ENCODE data around the gene BCHE. TPM values are rescaled to one million over a fixed set of nuclear protein-coding genes. Genes with fewer than 3 reads are reported as not detected.

Gene BCHE
- total RNA-seq, 1 experiment from 2014 or later = 110 TPM

DNA sequence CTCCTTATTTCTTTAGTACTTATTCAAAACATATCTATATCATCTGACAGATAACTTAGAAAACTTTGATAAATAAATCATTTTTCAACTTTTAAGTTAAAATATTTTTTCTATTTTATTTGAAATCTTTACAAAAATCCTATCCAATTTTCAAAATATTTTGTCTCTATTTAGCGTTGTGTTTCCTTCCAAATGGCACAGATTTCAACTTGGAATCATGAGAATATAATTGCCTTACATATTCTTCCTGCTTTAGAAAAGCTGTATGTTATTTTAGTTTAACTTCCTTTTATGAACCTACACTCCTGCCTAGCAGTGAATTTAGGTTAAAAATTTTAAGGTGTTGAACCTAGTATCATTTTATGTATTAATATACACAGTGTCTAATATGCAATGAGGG, 38.2 kb downstream of the BCHE start:
- no peaks in the 10 kb centered on the region for H3K4me1 ChIP-seq
- no peaks in the 10 kb centered on the region for H3K27me3 ChIP-seq
- no peaks in the 10 kb centered on the region; the same call in 1 of the 2 replicates for H3K36me3 ChIP-seq
- no peaks in the 10 kb centered on the region for H3K9me3 ChIP-seq (replicated peaks)
- no peak overlapping the region for H3K27ac ChIP-seq
- no peak overlapping the region for H3K4me3 ChIP-seq
- no peak for DNase-seq

GRCh38 chr3:165797551-165797950, 39.7 kb downstream of the BCHE start:
- no peak overlapping the region for H3K4me3 ChIP-seq
- H3K4me1 ChIP-seq = no peaks in the 10 kb centered on the region
- no peaks in the 10 kb centered on the region; the same call in 1 of the 2 replicates for H3K36me3 ChIP-seq
- no peaks in the 10 kb centered on the region for H3K27me3 ChIP-seq
- no peak overlapping the region for H3K27ac ChIP-seq
- H3K9me3 ChIP-seq (replicated peaks) = no peaks in the 10 kb centered on the region
- DNase-seq = no peak

DNA sequence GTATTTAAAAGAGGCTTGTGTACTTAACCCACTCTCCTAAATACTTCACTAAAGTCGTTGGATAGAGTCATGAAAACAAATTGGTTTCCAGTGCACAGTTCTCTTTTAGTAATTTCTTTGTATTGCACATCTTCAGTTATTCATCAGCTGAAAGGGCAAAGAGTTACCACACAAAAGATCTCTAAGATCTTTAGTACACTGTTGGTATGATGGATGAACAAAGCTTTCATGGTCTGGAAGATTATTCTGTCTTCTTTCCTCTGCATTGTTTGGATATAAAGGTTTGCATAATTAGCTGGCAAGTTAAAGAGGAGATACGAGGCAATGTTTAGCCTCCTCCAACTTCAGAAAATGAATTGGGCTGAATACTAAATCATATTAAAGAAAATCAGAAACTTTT, 40.5 kb downstream of the BCHE start:
- Histone ChIP-seq H3K36me3 (no peaks in the 10 kb centered on the region), H3K27me3 (no peaks in the 10 kb centered on the region), H3K4me1 (no peaks in the 10 kb centered on the region), H3K27ac (no peak overlapping the region), H3K9me3 (replicated peaks) (no peaks in the 10 kb centered on the region), H3K4me3 (no peak overlapping the region)
- no peak for DNase-seq

GRCh38 chr3:165788531-165788930, 48.7 kb downstream of the BCHE start:
- H3K4me1 ChIP-seq = no peaks in the 10 kb centered on the region
- H3K36me3 ChIP-seq = 0 out of 2 replicates have a peak, but pooled peaks cover 4% of the 10 kb centered on the region
- no peak overlapping the region for H3K4me3 ChIP-seq
- H3K27me3 ChIP-seq = no peaks in the 10 kb centered on the region
- H3K9me3 ChIP-seq (replicated peaks) = no peaks in the 10 kb centered on the region
- H3K27ac ChIP-seq = no peak overlapping the region
- DNase-seq = no peak

GRCh38 chr3:165786013-165786412, 51.2 kb downstream of the BCHE start:
- no peak overlapping the region for H3K27ac ChIP-seq
- H3K4me1 ChIP-seq = no peaks in the 10 kb centered on the region
- DNase-seq = no peak
- no peaks in the 10 kb centered on the region for H3K9me3 ChIP-seq (replicated peaks)
- H3K27me3 ChIP-seq = no peaks in the 10 kb centered on the region
- H3K36me3 ChIP-seq = 0 out of 2 replicates have a peak, but pooled peaks cover 4% of the 10 kb centered on the region
- no peak overlapping the region for H3K4me3 ChIP-seq

GRCh38 chr3:165784337-165784736, 52.9 kb downstream of the BCHE start:
- no peak overlapping the region for H3K4me3 ChIP-seq
- no peaks in the 10 kb centered on the region for H3K27me3 ChIP-seq
- DNase-seq = no peak
- no peaks in the 10 kb centered on the region for H3K4me1 ChIP-seq
- H3K9me3 ChIP-seq (replicated peaks) = no peaks in the 10 kb centered on the region
- no peak overlapping the region for H3K27ac ChIP-seq
- 0 out of 2 replicates have a peak, but pooled peaks cover 4% of the 10 kb centered on the region for H3K36me3 ChIP-seq

- no peaks in the 10 kb centered on the region for H3K27me3 ChIP-seq
- no peaks in the 10 kb centered on the region for H3K9me3 ChIP-seq (replicated peaks)
- no peak overlapping the region for H3K4me3 ChIP-seq
- H3K36me3 ChIP-seq = peaks cover 5% of the 10 kb centered on the region; the same call in 1 of the 2 replicates
- H3K4me1 ChIP-seq = no peaks in the 10 kb centered on the region
- no peak for DNase-seq
- no peak overlapping the region for H3K27ac ChIP-seq
Observed at GRCh38 chr3:165783383-165783782, 53.8 kb downstream of the BCHE start.

GRCh38 chr3:165778891-165779290, 58.3 kb downstream of the BCHE start:
- DNase-seq = no peak

DNA sequence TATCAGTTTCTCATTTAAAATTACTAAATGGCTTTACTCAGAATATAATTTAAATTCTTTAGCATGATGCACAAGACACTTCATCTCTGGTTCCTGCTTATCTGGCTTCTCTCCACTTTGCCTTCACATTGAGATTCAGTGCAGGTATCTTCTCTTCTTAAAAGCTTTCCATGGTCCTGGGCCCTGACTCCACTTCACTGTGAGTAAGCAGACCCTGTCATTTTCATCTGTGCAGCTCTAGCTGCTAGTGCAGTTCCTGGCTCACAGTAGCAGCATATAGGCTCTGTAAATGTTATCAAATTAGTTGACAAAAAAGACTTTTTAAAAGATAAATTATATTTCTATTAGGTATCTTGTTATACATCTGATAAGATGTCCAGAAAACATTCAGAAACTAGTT, 58.8 kb downstream of the BCHE start:
- H3K4me3 ChIP-seq = no peak overlapping the region
- H3K27me3 ChIP-seq = no peaks in the 10 kb centered on the region
- no peak overlapping the region for H3K27ac ChIP-seq
- H3K4me1 ChIP-seq = no peaks in the 10 kb centered on the region
- H3K9me3 ChIP-seq (replicated peaks) = no peaks in the 10 kb centered on the region
- DNase-seq = no peak
- peaks cover 7% of the 10 kb centered on the region; the same call in 1 of the 2 replicates for H3K36me3 ChIP-seq

More at GRCh38 chr3:165778891-165779290, 58.3 kb downstream of the BCHE start:
- peaks cover 7% of the 10 kb centered on the region; the same call in 1 of the 2 replicates for H3K36me3 ChIP-seq
- H3K27ac ChIP-seq = no peak overlapping the region
- H3K4me3 ChIP-seq = no peak overlapping the region
- H3K9me3 ChIP-seq (replicated peaks) = no peaks in the 10 kb centered on the region
- H3K27me3 ChIP-seq = no peaks in the 10 kb centered on the region
- H3K4me1 ChIP-seq = no peaks in the 10 kb centered on the region

- no peak for DNase-seq
- Histone ChIP-seq H3K4me1 (peaks cover 2% of the 10 kb centered on the region), H3K27ac (no peak overlapping the region), H3K27me3 (no peaks in the 10 kb centered on the region), H3K4me3 (no peak overlapping the region), H3K9me3 (replicated peaks) (no peaks in the 10 kb centered on the region), H3K36me3 (peaks cover 14% of the 10 kb centered on the region)
Observed at GRCh38 chr3:165775824-165776223, 61.4 kb downstream of the BCHE start.

GRCh38 chr3:165770781-165771180, 66.4 kb downstream of the BCHE start:
- Histone ChIP-seq H3K9me3 (replicated peaks) (no peaks in the 10 kb centered on the region), H3K27ac (no peak overlapping the region), H3K36me3 (peaks cover 11% of the 10 kb centered on the region), H3K4me3 (no peak overlapping the region), H3K4me1 (peaks cover 7% of the 10 kb centered on the region), H3K27me3 (no peaks in the 10 kb centered on the region)
- peak in 1 of 2 experiments; percentile 6 for DNase-seq

- Histone ChIP-seq H3K4me3 (no peak overlapping the region), H3K4me1 (peaks cover 7% of the 10 kb centered on the region), H3K27ac (no peak overlapping the region), H3K36me3 (peaks cover 7% of the 10 kb centered on the region), H3K9me3 (replicated peaks) (no peaks in the 10 kb centered on the region), H3K27me3 (no peaks in the 10 kb centered on the region)
- DNase-seq = peak in 1 of 2 experiments; percentile 11
Observed at GRCh38 chr3:165768680-165769079, 68.5 kb downstream of the BCHE start.

DNA sequence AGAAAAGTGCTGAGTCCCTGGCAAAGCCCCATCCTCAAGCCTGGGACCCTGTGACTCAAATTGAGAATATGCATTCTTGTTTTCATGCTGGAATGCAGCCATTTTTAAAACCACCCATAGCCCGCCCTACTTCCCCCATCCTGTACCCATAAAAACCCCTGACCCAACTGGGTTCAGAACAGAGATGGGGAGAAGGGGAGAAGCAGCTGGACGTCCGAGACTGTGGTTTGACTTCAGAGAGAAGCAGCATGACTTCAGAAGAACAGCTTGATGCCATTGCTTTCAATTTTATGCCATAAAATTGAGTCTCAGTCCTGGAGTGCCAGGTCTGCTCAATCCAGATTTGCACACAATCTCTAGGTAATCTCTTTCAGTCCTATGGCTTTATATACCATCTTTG, 78.2 kb downstream of the BCHE start:
- peaks cover 15% of the 10 kb centered on the region for H3K4me1 ChIP-seq
- no peak overlapping the region for H3K4me3 ChIP-seq
- no peaks in the 10 kb centered on the region for H3K9me3 ChIP-seq (replicated peaks)
- DNase-seq = no peak
- no peak overlapping the region for H3K27ac ChIP-seq
- no peaks in the 10 kb centered on the region for H3K27me3 ChIP-seq
- H3K36me3 ChIP-seq = no peaks in the 10 kb centered on the region

GRCh38 chr3:165755571-165755970, 81.7 kb downstream of the BCHE start:
- peaks cover 18% of the 10 kb centered on the region for H3K4me1 ChIP-seq
- no peaks in the 10 kb centered on the region for H3K27me3 ChIP-seq
- no peaks in the 10 kb centered on the region for H3K9me3 ChIP-seq (replicated peaks)
- no peaks in the 10 kb centered on the region for H3K36me3 ChIP-seq
- H3K27ac ChIP-seq = no peak overlapping the region
- DNase-seq = no peak
- H3K4me3 ChIP-seq = no peak overlapping the region

DNA sequence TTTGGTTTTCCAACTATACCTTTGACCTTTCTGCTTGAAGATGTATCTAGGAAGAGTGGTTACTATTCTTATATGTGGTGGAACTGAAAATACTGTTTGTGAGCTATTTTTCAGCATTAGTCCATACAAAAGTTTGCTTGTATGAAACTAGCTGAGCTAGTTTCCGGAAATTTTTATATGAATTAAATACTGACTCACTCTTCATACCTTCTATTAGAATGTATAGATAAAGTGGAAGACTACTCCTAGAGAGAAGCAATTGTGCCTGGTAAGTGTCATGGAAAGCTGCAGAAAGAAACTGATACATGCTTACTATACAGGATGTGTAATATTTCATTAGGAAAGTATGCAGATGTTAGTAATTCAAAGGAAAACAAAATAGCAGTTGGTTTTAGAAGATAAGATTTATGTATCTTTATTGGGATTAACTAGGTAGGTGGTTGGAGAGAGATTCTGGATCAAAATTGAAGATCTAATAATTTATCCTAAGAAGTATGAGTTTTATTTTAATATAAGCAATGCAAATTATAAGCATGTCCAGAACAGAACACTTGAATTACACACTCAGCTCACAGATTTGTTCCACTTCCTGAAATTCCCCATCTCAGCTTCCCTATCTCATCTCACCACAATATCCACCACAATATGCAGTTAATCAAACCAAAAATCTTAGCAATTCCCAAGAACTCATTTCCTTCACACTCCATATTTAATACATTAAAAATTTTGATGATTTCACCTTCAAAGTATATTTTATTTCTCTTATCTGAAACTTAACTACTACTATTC, 82.8 kb downstream of the BCHE start:
- no peaks in the 10 kb centered on the region for H3K27me3 ChIP-seq
- no peaks in the 10 kb centered on the region for H3K9me3 ChIP-seq (replicated peaks)
- no peaks in the 10 kb centered on the region for H3K36me3 ChIP-seq
- peak in 1 of 2 experiments; percentile 41 for DNase-seq
- H3K4me1 ChIP-seq = peaks cover 18% of the 10 kb centered on the region
- peak overlapping the region; percentile 43 for H3K27ac ChIP-seq
- H3K4me3 ChIP-seq = no peak overlapping the region

DNA sequence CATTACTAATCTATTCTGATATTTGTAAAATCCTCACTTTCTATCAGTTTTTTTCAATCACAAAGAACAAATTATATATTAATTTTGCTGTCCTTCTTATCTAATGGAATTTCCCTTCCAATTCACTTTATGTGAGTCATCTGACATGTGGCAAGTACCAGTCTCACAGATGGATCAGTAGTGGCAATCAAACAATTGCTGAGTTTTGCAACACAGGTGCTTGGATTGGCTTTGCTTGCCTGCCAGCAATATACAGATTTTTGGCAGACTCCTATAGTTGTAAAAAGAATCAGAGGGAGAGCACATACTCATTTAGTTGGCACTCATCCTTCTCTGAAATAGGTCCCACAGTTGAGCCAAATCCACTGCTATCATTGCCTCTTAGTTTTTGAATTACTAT, 83.7 kb downstream of the BCHE start:
- Histone ChIP-seq H3K36me3 (no peaks in the 10 kb centered on the region), H3K27ac (peak overlapping the region; percentile 43; the same call in 1 of the 2 replicates), H3K27me3 (no peaks in the 10 kb centered on the region), H3K4me3 (no peak overlapping the region), H3K9me3 (replicated peaks) (no peaks in the 10 kb centered on the region), H3K4me1 (peaks cover 18% of the 10 kb centered on the region)
- peak in 1 of 2 experiments; percentile 24 for DNase-seq

Measured in SJCRH30 (cell line).